Hepatocyte (in vitro differentiated cells): Measurements from ENCODE around the gene STK32C. TPM values are rescaled to one million over a fixed set of nuclear protein-coding genes. Genes with fewer than 3 reads are reported as not detected.

Experiments used
- DNase-seq: peaks from one replicate; pipeline ENCODE4 v3.0.0-alpha.2; 2016; ENCODE audit warnings: low spot score
- H2AFZ ChIP-seq: fragments of 200-600 bp; sonication (generic); 2 replicates; pipeline ENCODE4 v1.6.0; 2016; ENCODE audit warnings: antibody characterized with exemption, mild to moderate bottlenecking
- H3K27ac ChIP-seq: fragments of 200-600 bp; sonication (generic); 2 replicates; pipeline ENCODE4 v1.5.1; 2016; ENCODE audit warnings: mild to moderate bottlenecking
- H3K27me3 ChIP-seq: fragments of 200-600 bp; sonication (generic); 2 replicates; pipeline ENCODE4 v1.6.1; 2016
- H3K36me3 ChIP-seq: fragments of 200-600 bp; sonication (generic); replicated peaks from 2 replicates; pipeline ENCODE4 v1.5.1; 2016; ENCODE audit warnings: low read depth; ENCODE audit not compliant: insufficient read depth
- H3K4me1 ChIP-seq: fragments of 200-600 bp; sonication (generic); 2 replicates; pipeline ENCODE4 v1.5.1; 2016; ENCODE audit warnings: mild to moderate bottlenecking, moderate library complexity; ENCODE audit not compliant: insufficient read depth
- H3K4me2 ChIP-seq: fragments of 200-600 bp; sonication (generic); 2 replicates; pipeline ENCODE4 v1.6.0; 2016
- H3K4me3 ChIP-seq: fragments of 200-600 bp; sonication (generic); 2 replicates; pipeline ENCODE4 v1.5.1; 2016; ENCODE audit warnings: mild to moderate bottlenecking
- H3K79me2 ChIP-seq: fragments of 200-600 bp; sonication (generic); 2 replicates; pipeline ENCODE4 v1.6.0; 2017; ENCODE audit warnings: mild to moderate bottlenecking
- H3K9me2 ChIP-seq: fragments of 200-600 bp; sonication (generic); replicated peaks from 2 replicates; pipeline ENCODE4 v1.6.0; 2017; ENCODE audit warnings: mild to moderate bottlenecking; ENCODE audit not compliant: insufficient read depth
- H3K9me3 ChIP-seq: fragments of 200-600 bp; sonication (generic); 2 replicates; pipeline ENCODE4 v1.5.1; 2016; ENCODE audit warnings: low read depth, mild to moderate bottlenecking
- H4K20me1 ChIP-seq: fragments of 200-600 bp; sonication (generic); 2 replicates; pipeline ENCODE4 v1.6.0; 2016; ENCODE audit warnings: mild to moderate bottlenecking; ENCODE audit not compliant: insufficient read depth, poor library complexity, severe bottlenecking
- CTCF ChIP-seq: fragments of 200-600 bp; sonication (generic); IDR thresholded peaks from 2 replicates; pipeline ENCODE4 v1.5.1; 2016; ENCODE audit warnings: antibody characterized with exemption, mild to moderate bottlenecking; ENCODE audit not compliant: poor library complexity
- EZH2 ChIP-seq: fragments of 200-600 bp; sonication (generic); IDR thresholded peaks from 2 replicates; pipeline ENCODE4 v1.6.1; 2016; ENCODE audit warnings: antibody characterized with exemption, mild to moderate bottlenecking, borderline replicate concordance
- EZH2phosphoT487 ChIP-seq: fragments of 200-600 bp; sonication (generic); IDR thresholded peaks from one replicate; pipeline ENCODE4 v1.6.1; 2018; ENCODE audit warnings: antibody characterized with exemption, mild to moderate bottlenecking, low read depth, moderate library complexity; ENCODE audit not compliant: unreplicated experiment, severe bottlenecking
- WGBS: methylation state at CpG from one replicate; pipeline ENCODE4 v1.1.6; 2016; ENCODE audit warnings: low lambda C conversion rate; ENCODE audit errors: missing lambda C conversion rate; 5-methylcytosine and 5-hydroxymethylcytosine counted together
- polyA plus RNA-seq: library from polyadenylated mRNA; unstranded; fragments of >200 nt; fragmentation: Nextera tagmentation; extraction: Ambion mirVana; gene quantifications from 2 replicates; pipeline ENCODE4 v1.2.1, GENCODE V29; 2016
- total RNA-seq: library from RNA; depleted of rRNA; stranded (reverse); fragments of >200 nt; gene quantifications from 2 replicates; pipeline ENCODE4 v1.2.3, GENCODE V29; 2014

STK32C gene
- total and polyA plus RNA-seq, 2 experiments from 2014 or later: 7.9 to 12.2 TPM

- Histone ChIP-seq H4K20me1 (no peaks in the 10 kb centered on the region), H3K9me3 (no peaks in the 10 kb centered on the region), H3K27ac (no peak overlapping the region), H3K9me2 (no peaks in the 10 kb centered on the region), H3K27me3 (no peaks in the 10 kb centered on the region), H3K4me2 (no peak overlapping the region), H2AFZ (no peak overlapping the region), H3K79me2 (no peaks in the 10 kb centered on the region), H3K4me3 (no peak overlapping the region), H3K36me3 (no peaks in the 10 kb centered on the region), H3K4me1 (peaks cover 5% of the 10 kb centered on the region)
- 94% methylated on average over 17 of the region's 30 CpGs for WGBS
- TF ChIP-seq EZH2phosphoT487 (no peak), CTCF (no peak), EZH2 (no peak)
- no peak for DNase-seq
These were observed 57.0 kb downstream of the STK32C start for GRCh38 chr10:132250481-132251475.

GRCh38 chr10:132249824-132250375 is 57.9 kb downstream of the STK32C start:
- peaks cover 5% of the 10 kb centered on the region for H3K4me1 ChIP-seq
- H3K36me3 ChIP-seq: no peaks in the 10 kb centered on the region
- H3K4me2 ChIP-seq: no peak overlapping the region
- WGBS: 83% methylated on average over 16 of the region's 17 CpGs
- no peak overlapping the region for H2AFZ ChIP-seq
- TF ChIP-seq EZH2 (no peak), EZH2phosphoT487 (no peak), CTCF (no peak)
- no peak overlapping the region for H3K27ac ChIP-seq
- no peaks in the 10 kb centered on the region for H3K27me3 ChIP-seq
- H3K9me2 ChIP-seq: no peaks in the 10 kb centered on the region
- H4K20me1 ChIP-seq: no peaks in the 10 kb centered on the region
- no peak overlapping the region for H3K4me3 ChIP-seq
- no peaks in the 10 kb centered on the region for H3K79me2 ChIP-seq
- no peak for DNase-seq
- no peaks in the 10 kb centered on the region for H3K9me3 ChIP-seq

- H3K4me1 ChIP-seq: peaks cover 5% of the 10 kb centered on the region
- H3K36me3 ChIP-seq: no peaks in the 10 kb centered on the region
- TF ChIP-seq CTCF (no peak), EZH2 (no peak), EZH2phosphoT487 (no peak)
- H4K20me1 ChIP-seq: no peaks in the 10 kb centered on the region
- H3K4me2 ChIP-seq: peak overlapping the region; percentile 84
- no peaks in the 10 kb centered on the region for H3K27me3 ChIP-seq
- 93% methylated on average over 10 of the region's 11 CpGs for WGBS
- no peak overlapping the region for H3K27ac ChIP-seq
- H3K4me3 ChIP-seq: no peak overlapping the region
- no peaks in the 10 kb centered on the region for H3K79me2 ChIP-seq
- H3K9me2 ChIP-seq: no peaks in the 10 kb centered on the region
- DNase-seq: no peak
- no peak overlapping the region for H2AFZ ChIP-seq
- no peaks in the 10 kb centered on the region for H3K9me3 ChIP-seq
These were observed 58.5 kb downstream of the STK32C start for GRCh38 chr10:132249226-132249724.
